Ramos (cell line): ENCODE data around the gene HTR3D.
"Not testable (repeated sequence)": the region's sequence is repeated elsewhere in the genome, so short reads cannot be mapped to it uniquely, and the experiment has no call there.

Source experiments
- in situ Hi-C: fragments of 300-500 bp; cut with MboI; formaldehyde crosslinking; loops from one replicate; pipeline ENCODE4 v1.14.3; 2022; ENCODE audit warnings: low sequenced_read_pairs; ENCODE audit not compliant: unreplicated experiment

Gene HTR3D

DNA sequence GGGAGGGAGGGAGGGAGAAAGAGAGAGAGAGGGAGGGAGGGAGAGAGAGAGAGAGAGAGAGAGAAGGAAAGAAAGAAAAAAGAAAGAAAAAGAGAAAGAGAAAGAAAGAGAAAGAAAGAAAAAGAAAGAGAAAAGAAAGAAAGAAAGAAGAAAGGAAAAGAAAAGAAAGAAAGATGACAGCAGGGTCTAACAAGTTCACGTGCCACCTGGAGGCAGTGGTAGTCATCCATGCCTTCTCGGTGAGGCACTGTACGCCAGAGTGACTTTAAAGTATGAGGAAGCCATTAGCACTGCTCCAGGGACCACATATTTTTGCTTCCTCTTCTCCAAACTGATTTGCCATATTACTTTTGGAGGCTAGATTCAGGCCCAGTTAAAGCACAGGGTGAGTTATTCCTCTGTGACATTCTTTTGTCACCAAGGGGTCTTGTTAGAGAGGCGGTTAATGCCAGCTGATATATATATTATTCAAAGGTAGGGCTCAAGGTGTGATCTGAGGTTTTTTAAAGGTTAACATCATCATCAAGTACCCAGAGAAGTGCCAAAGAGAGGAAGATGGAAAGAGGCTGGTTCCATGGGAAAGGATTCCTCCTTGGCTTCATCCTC, at the start of gene HTR3D:
HTR3D (plus strand) TSS at position 556 of the 606 bp plus-strand sequence; CDS start at position 556, 0 bp downstream.
- in situ Hi-C loops, result no loop called here

GRCh38 chr3:183981990-183982644, 49.4 kb upstream of the HTR3D start:
- in situ Hi-C loops, result no loop called here

GRCh38 chr3:183984127-183984740, 47.3 kb upstream of the HTR3D start:
- in situ Hi-C loops, result no loop called here

- in situ Hi-C loops, result no loop called here
These were observed 46.5 kb upstream of the HTR3D start for GRCh38 chr3:183984749-183985729.

- in situ Hi-C loops, result no loop called here
These were observed 44.4 kb upstream of the HTR3D start for GRCh38 chr3:183987000-183987600.

GRCh38 chr3:183988216-183988790, 43.2 kb upstream of the HTR3D start:
- in situ Hi-C loops, result no loop called here

GRCh38 chr3:183991403-183991802, 40.1 kb upstream of the HTR3D start:
- in situ Hi-C loops, result no loop called here

DNA sequence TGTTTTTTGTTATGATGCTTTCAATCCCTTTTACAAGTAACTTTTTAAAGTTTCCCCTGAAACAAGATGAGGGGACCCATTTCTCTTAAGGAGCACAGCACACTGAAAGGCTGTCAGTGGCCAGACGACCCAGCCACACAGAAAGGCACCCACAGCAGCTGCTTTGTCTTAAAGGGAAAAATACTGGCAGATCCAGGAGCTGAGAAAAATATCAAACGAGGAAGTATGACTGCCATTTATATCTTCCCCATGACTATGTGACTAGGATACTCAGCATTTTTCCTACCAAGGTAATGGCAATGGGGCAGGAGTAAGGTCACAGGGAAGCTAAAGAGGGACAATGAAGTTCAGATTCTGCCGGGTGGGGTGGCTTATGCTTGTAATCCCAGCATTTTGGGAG, 29.8 kb upstream of the HTR3D start:
- in situ Hi-C loops, result no loop called here

- in situ Hi-C loops, result no loop called here
These were observed 29.1 kb upstream of the HTR3D start for GRCh38 chr3:184002469-184002868.

DNA sequence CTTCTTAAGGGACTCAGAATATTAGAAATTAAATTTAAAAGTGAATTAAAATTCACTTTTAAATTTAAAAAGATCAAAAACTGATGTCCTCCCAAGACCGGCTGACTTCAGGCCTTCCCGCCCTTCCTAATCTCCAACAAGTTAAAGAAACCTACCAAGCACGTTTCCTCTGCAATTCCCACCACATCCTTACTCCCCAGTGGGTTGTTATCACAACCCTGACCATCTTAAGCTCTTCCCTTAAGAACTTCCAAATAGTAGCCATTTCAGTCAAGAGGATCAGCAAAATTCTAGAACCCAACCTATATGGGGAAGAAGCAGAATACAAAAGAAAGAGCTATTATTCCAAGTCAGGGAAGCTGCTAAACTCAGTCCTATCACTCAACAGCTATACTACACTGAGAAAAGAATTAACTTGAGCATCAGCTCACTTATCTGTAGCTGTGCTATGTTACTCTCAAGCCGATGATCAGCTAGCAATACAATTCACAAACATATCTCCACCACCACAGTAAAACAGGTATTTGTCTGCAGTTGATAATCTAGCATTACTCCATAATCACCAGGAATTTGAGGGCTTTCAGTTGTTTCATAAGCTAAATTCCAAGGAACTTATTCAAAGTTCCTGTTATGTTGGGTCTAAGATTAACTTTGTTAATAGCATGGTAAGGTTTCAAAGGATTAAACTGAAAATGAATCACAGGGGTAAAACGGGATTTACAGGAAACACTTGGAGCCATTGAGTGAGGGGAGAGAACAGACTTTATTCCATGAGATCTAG, 28.2 kb upstream of the HTR3D start:
- in situ Hi-C loops, result no loop called here

GRCh38 chr3:184004476-184004875, 27.1 kb upstream of the HTR3D start:
- in situ Hi-C loops, result no loop called here

GRCh38 chr3:184005941-184006507, 25.5 kb upstream of the HTR3D start:
- in situ Hi-C loops, result no loop called here

DNA sequence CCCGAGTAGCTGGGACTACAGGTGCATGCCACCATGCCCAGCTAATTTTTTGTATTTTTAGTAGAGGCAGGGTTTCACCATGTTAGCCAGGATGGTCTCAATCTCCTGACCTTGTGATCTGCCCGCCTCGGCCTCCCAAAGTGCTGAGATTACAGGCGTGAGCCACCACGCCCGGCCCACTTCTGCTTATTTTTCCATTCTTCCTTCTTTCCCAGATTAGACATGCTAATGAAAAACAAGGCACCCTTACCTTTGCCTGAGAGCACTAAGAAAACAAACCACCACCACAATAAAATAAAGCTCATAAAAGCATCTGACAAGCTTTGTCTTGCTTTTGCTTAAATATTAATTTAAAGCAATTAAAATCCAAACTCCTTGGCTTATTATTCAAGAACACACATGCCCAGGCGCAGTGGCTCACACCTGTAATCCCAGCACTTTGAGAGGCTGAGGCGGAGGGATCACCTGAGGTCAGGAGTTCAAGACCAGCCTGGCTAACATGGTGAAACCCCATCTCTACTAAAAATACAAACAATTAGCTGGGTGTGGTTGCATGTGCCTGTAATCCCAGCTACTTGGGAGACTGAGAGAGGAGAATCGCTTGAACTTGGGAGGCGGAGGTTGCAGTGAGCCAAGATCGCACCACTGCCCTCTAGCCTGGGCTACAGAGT, 24.3 kb upstream of the HTR3D start:
- in situ Hi-C loops, result not testable (repeated sequence)

GRCh38 chr3:184008161-184008560, 23.4 kb upstream of the HTR3D start:
- in situ Hi-C loops, result no loop called here

DNA sequence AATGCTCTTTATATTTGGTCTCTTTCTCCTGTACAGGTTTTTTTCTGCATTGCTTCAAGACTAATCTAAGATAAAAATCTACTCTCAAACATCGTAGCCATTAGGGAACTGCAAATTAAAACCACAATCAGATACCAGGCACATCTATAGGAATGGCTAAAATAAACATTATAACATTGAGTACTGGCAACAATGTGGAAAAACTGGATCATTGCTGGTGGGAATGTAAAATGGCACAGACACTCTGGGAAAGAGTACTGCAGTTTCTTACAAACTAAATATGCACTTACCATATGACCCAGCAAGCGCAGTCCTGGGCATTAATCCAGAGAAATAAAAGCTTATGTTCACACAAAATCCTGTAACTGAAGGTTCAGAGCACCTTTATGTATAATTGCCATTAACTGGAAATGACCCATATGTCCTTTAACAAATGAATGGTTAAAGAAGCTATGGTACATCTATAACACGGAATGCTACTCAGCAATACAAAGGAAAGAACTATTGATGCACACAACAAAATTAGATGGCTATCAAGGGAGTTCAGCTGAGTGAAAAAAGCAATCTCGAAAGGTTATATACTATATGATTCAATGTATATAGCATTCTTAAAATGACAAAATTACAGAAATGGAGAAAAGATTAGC, 20.2 kb upstream of the HTR3D start:
- in situ Hi-C loops, result no loop called here

DNA sequence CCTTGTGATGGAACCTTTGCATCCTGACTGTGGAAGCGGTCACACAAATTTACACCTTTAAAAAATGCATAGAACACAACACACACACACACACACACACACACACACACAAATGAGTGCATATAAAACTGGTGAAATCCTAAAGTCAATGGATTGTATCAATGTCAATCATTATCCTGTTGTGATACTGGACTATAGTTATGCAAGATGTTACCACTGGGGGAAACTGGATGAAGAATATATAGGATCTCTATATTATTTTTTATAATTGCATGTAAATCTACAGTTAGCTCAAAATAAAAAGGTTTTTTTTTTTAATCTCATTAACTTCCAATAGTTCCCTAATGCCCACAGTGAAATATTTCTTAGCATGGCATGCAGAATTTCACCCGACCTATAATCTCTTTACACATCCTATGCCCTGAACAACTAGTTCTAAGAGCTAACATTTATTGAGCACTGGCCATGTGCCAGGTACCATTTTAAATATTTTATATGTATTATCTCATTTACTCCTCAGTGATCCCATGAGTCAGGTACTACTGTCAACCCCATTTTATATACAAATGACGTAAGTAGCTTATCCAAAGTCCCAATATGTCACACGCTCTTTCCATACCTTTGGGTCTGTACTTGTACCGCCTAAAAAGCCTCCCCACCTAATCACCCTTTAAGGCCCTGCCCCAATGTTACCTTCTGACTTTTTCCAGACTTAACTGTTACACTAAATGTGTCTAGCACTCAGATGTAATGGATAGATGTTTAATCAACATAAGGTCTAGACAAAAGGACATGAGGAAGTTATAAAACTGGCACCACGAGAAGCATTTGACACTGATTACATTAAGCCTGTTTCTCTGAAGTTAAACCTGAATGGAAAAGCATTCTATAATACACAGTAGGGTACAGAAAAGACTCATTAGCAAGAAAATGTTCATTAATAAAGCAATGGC, 19.3 kb upstream of the HTR3D start:
- in situ Hi-C loops, result no loop called here
